ENCODE measurements around the gene NKRF. TPM values are rescaled to one million over a fixed set of nuclear protein-coding genes. Genes with fewer than 3 reads are reported as not detected.

The NKRF gene
- total RNA-seq, 1 donor from 2014 or later, result 11.6 TPM

DNA sequence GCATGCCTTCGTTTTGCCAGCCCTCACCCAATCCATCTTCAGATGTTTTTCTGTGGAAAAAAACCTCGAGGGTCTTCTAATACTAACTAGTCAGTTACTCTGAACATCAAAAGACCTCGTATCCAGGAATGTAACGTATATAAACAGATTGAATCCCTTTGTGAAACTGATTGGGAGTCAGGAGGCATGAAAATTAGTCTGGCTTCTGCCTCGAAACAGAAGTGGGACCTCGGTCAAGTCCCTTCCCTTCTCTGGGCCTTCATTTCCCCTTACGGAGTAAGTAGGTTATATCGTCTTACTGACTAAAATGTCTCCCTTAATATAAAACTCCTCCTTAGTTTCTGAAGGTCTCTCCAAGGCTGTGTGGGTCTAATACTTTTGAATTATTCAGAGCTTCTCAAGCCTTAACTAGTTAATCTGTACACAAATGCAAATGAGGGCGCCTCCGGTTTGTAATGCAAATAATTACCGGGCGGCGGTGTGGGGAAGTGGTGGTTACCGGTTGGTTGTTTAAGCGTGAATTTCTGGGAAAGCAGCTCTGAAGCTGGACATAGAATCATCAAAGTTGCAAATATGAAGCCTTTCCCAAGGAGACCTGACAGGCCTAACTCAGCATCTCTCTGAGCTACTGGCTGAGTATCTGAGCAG lies 11.4 kb upstream of the NKRF start:
- H3K36me3 Mint-ChIP-seq (ENCODE audit: low read depth, unreplicated experiment), result no peaks in the 10 kb centered on the region
- Histone ChIP-seq H3K36me3 (ENCODE audit: insufficient read depth, low read length) (no peaks in the 10 kb centered on the region), H3K4me2 (ENCODE audit: low read length) (no peak overlapping the region), H3K27ac (ENCODE audit: low read depth, low read length) (no peak overlapping the region), H3K79me2 (ENCODE audit: insufficient read depth, low read length) (no peaks in the 10 kb centered on the region), H3K27me3 (ENCODE audit: insufficient read depth, low read length) (no peaks in the 10 kb centered on the region), H3K9ac (ENCODE audit: low read length) (no peak overlapping the region), H3K4me3 (ENCODE audit: insufficient read depth, low read depth, low read length) (no peak overlapping the region), H3K9me3 (ENCODE audit: insufficient read depth, low read depth, low read length) (no peaks in the 10 kb centered on the region), H3K4me1 (ENCODE audit: insufficient read depth, low read length) (peaks cover 3% of the 10 kb centered on the region), H2AFZ (ENCODE audit: low read depth, low read length) (no peak overlapping the region), H4K20me1 (ENCODE audit: insufficient read depth, low read length) (no peaks in the 10 kb centered on the region)
- no peak for FAIRE-seq
- H3K4me3 Mint-ChIP-seq (ENCODE audit: unreplicated experiment), result no peak overlapping the region
- no peaks in the 10 kb centered on the region for H3K9me3 Mint-ChIP-seq (ENCODE audit: unreplicated experiment)
- TF ChIP-seq EZH2 (IDR thresholded peaks at IDR 0.05; ENCODE audit: insufficient read depth, low read length) (no peak), CTCF (IDR thresholded peaks at IDR 0.05; ENCODE audit: insufficient read depth, low read depth, low read length) (no peak)
- no peak overlapping the region for H3K27ac Mint-ChIP-seq (ENCODE audit: unreplicated experiment)
- no peak for DNase-seq (ENCODE audit: low read depth)
- peaks cover 5% of the 10 kb centered on the region for H3K4me1 Mint-ChIP-seq (ENCODE audit: low read depth, unreplicated experiment)
- no peaks in the 10 kb centered on the region for H3K27me3 Mint-ChIP-seq (ENCODE audit: low read depth, unreplicated experiment)

- no peaks in the 10 kb centered on the region for H3K4me1 ChIP-seq (ENCODE audit: insufficient read depth, low read length)
- Mint-ChIP-seq H3K4me1 (ENCODE audit: low read depth, unreplicated experiment) (no peaks in the 10 kb centered on the region), H3K27me3 (ENCODE audit: low read depth, unreplicated experiment) (no peaks in the 10 kb centered on the region), H3K4me3 (ENCODE audit: unreplicated experiment) (no peak overlapping the region), H3K36me3 (ENCODE audit: low read depth, unreplicated experiment) (no peaks in the 10 kb centered on the region), H3K9me3 (ENCODE audit: unreplicated experiment) (no peaks in the 10 kb centered on the region), H3K27ac (ENCODE audit: unreplicated experiment) (no peak overlapping the region)
- no peak overlapping the region for H2AFZ ChIP-seq (ENCODE audit: low read depth, low read length)
- H3K79me2 ChIP-seq (ENCODE audit: insufficient read depth, low read length), result no peaks in the 10 kb centered on the region
- FAIRE-seq (no peak), DNase-seq (ENCODE audit: low read depth) (no peak)
- no peaks in the 10 kb centered on the region for H3K36me3 ChIP-seq (ENCODE audit: insufficient read depth, low read length)
- no peak overlapping the region for H3K27ac ChIP-seq (ENCODE audit: low read depth, low read length)
- H3K9me3 ChIP-seq (ENCODE audit: insufficient read depth, low read depth, low read length), result no peaks in the 10 kb centered on the region
- H3K9ac ChIP-seq (ENCODE audit: low read length), result no peak overlapping the region
- no peak overlapping the region for H3K4me3 ChIP-seq (ENCODE audit: insufficient read depth, low read depth, low read length)
- H3K4me2 ChIP-seq (ENCODE audit: low read length), result no peak overlapping the region
- no peaks in the 10 kb centered on the region for H4K20me1 ChIP-seq (ENCODE audit: insufficient read depth, low read length)
- TF ChIP-seq EZH2 (IDR thresholded peaks at IDR 0.05; ENCODE audit: insufficient read depth, low read length), result no peak
- no peak for TF ChIP-seq CTCF (IDR thresholded peaks at IDR 0.05; ENCODE audit: insufficient read depth, low read depth, low read length)
- no peaks in the 10 kb centered on the region for H3K27me3 ChIP-seq (ENCODE audit: insufficient read depth, low read length)
Observed at GRCh38 chrX:119614776-119615175, 8.6 kb upstream of the NKRF start.

- DNase-seq (ENCODE audit: low read depth), result no peak
- Histone ChIP-seq H3K4me3 (ENCODE audit: insufficient read depth, low read depth, low read length) (peak overlapping the region; percentile 83), H3K4me2 (ENCODE audit: low read length) (peak overlapping the region; percentile 96), H3K27me3 (ENCODE audit: insufficient read depth, low read length) (no peaks in the 10 kb centered on the region), H3K36me3 (ENCODE audit: insufficient read depth, low read length) (no peaks in the 10 kb centered on the region), H3K9ac (ENCODE audit: low read length) (peak overlapping the region; percentile 97), H3K9me3 (ENCODE audit: insufficient read depth, low read depth, low read length) (no peaks in the 10 kb centered on the region), H4K20me1 (ENCODE audit: insufficient read depth, low read length) (peaks cover 27% of the 10 kb centered on the region), H3K79me2 (ENCODE audit: insufficient read depth, low read length) (peaks cover 41% of the 10 kb centered on the region), H3K27ac (ENCODE audit: low read depth, low read length) (no peak overlapping the region), H3K4me1 (ENCODE audit: insufficient read depth, low read length) (peaks cover 4% of the 10 kb centered on the region), H2AFZ (ENCODE audit: low read depth, low read length) (peak overlapping the region; percentile 82)
- TF ChIP-seq CTCF (IDR thresholded peaks at IDR 0.05; ENCODE audit: insufficient read depth, low read depth, low read length), result no peak
- no peak for TF ChIP-seq EZH2 (IDR thresholded peaks at IDR 0.05; ENCODE audit: insufficient read depth, low read length)
- Mint-ChIP-seq H3K27me3 (ENCODE audit: low read depth, unreplicated experiment) (no peaks in the 10 kb centered on the region), H3K4me3 (ENCODE audit: unreplicated experiment) (peak overlapping the region; percentile 90), H3K9me3 (ENCODE audit: unreplicated experiment) (no peaks in the 10 kb centered on the region), H3K36me3 (ENCODE audit: low read depth, unreplicated experiment) (no peaks in the 10 kb centered on the region), H3K4me1 (ENCODE audit: low read depth, unreplicated experiment) (peaks cover 4% of the 10 kb centered on the region), H3K27ac (ENCODE audit: unreplicated experiment) (no peak overlapping the region)
- peak; percentile 26 for FAIRE-seq
Observed at GRCh38 chrX:119607018-119607389, 780 bp upstream of the NKRF start.

Data from astrocyte (in vitro differentiated cells and primary cell).